PC-3 (cell line): ENCODE data around the gene WAS.

Experiments
- CTCF ChIP-seq: fragments of 300-600 bp; sonication (generic); conservative IDR thresholded peaks from 2 replicates; pipeline ENCODE4 v1.5.1; 2017; ENCODE audit warnings: antibody characterized with exemption, low read depth, mild to moderate bottlenecking, low read length
- EZH2 ChIP-seq: fragments of 300-600 bp; sonication (generic); IDR thresholded peaks from one replicate; pipeline ENCODE4 v1.6.1; 2017; ENCODE audit warnings: antibody characterized with exemption, mild to moderate bottlenecking, low read length; ENCODE audit not compliant: unreplicated experiment

GRCh38 chrX:48728653-48729052 lies 45.1 kb downstream of the WAS start:
- TF ChIP-seq CTCF (no peak), EZH2 (no peak)
